IMR-90 (cell line): ENCODE data around the gene NPEPL1. TPM values are rescaled to one million over a fixed set of nuclear protein-coding genes. Genes with fewer than 3 reads are reported as not detected.

Source experiments
- ATAC-seq: fragments of 200-7000 bp; cut with Tn5 transposase; 2 replicates; pipeline ENCODE4 v1.9.1; 2020; ENCODE audit warnings: low read depth, mild to moderate bottlenecking, moderate library complexity
- BruUV-seq: library from RNA; stranded (reverse); fragments of 400-500 nt; replicated peaks from 2 replicates; lab custom pipeline; 2021; lab: Mats Ljungman, UMichigan
- CTCF ChIA-PET: fragments of 300-600 bp; formaldehyde crosslinking; extraction: SDS; loops from one replicate; lab custom pipeline; 2021; ENCODE audit warnings: antibody characterized with exemption; lab: Yijun Ruan, JAX
- POLR2A ChIA-PET: fragments of 300-600 bp; sonication (Branson Sonifier 250); formaldehyde crosslinking; loops from one replicate; lab custom pipeline; 2022; ENCODE audit warnings: antibody characterized with exemption; ENCODE audit not compliant: unreplicated experiment; lab: Charles Lee
- DNase-seq: peaks from one replicate; pipeline ENCODE4 v3.0.0; 2013
- H2AFZ ChIP-seq: replicated peaks from 2 replicates; pipeline ENCODE3; 2013; ENCODE audit warnings: low read length, mild to moderate bottlenecking; ENCODE audit not compliant: poor library complexity
- H2AK5ac ChIP-seq: 2 replicates; pipeline ENCODE4 v1.6.1; 2013; ENCODE audit warnings: low read depth, low read length, inconsistent platforms
- H2AK9ac ChIP-seq: replicated peaks from 2 replicates; pipeline ENCODE3; 2013; ENCODE audit warnings: mild to moderate bottlenecking, low read depth, low read length, moderate library complexity; ENCODE audit not compliant: poor library complexity
- H2BK120ac ChIP-seq: 2 replicates; pipeline ENCODE4 v1.6.1; 2013; ENCODE audit warnings: low read depth, low read length, inconsistent platforms
- H2BK15ac ChIP-seq: 3 replicates; pipeline ENCODE4 v1.6.1; 2013; ENCODE audit warnings: low read depth, low read length, inconsistent platforms
- H2BK20ac ChIP-seq: 2 replicates; pipeline ENCODE4 v1.6.1; 2013; ENCODE audit warnings: low read depth, mild to moderate bottlenecking, inconsistent platforms, low read length, moderate library complexity
- H2BK5ac ChIP-seq: 2 replicates; pipeline ENCODE4 v1.6.1; 2013; ENCODE audit warnings: mild to moderate bottlenecking, low read depth, low read length, inconsistent platforms; ENCODE audit not compliant: poor library complexity, severe bottlenecking
- H3K14ac ChIP-seq: replicated peaks from 2 replicates; pipeline ENCODE4 v1.6.1; 2013; ENCODE audit warnings: low read depth, low read length, inconsistent platforms
- H3K18ac ChIP-seq: 2 replicates; pipeline ENCODE4 v1.6.1; 2013; ENCODE audit warnings: low read depth, low read length, control low read depth
- H3K23ac ChIP-seq: 2 replicates; pipeline ENCODE4 v1.6.1; 2013; ENCODE audit warnings: low read depth, low read length, inconsistent platforms
- H3K27ac ChIP-seq: 2 replicates; pipeline ENCODE4 v1.5.1; 2013; ENCODE audit warnings: mild to moderate bottlenecking, control low read depth, low read length; ENCODE audit not compliant: insufficient read depth
- H3K27me3 ChIP-seq: 2 replicates; pipeline ENCODE4 v1.6.1; 2013; ENCODE audit warnings: low read length; ENCODE audit not compliant: control insufficient read depth, insufficient read depth
- H3K36me3 ChIP-seq: 2 replicates; pipeline ENCODE4 v1.6.1; 2013; ENCODE audit warnings: low read length, mixed read lengths; ENCODE audit not compliant: control insufficient read depth, insufficient read depth
- H3K4ac ChIP-seq: 2 replicates; pipeline ENCODE4 v1.6.1; 2013; ENCODE audit warnings: low read depth, low read length, inconsistent platforms
- H3K4me1 ChIP-seq: 2 replicates; pipeline ENCODE4 v1.6.1; 2013; ENCODE audit warnings: low read length, mixed read lengths; ENCODE audit not compliant: control insufficient read depth, insufficient read depth
- H3K4me2 ChIP-seq: 2 replicates; pipeline ENCODE4 v1.6.1; 2013; ENCODE audit warnings: low read depth, mild to moderate bottlenecking, control low read depth, low read length, moderate library complexity
- H3K4me3 ChIP-seq: 2 replicates; pipeline ENCODE4 v1.5.1; 2013; ENCODE audit warnings: low read depth, mild to moderate bottlenecking, control low read depth, low read length, moderate library complexity; ENCODE audit not compliant: insufficient read depth
- H3K56ac ChIP-seq: 2 replicates; pipeline ENCODE4 v1.6.1; 2013; ENCODE audit warnings: low read length, inconsistent platforms; ENCODE audit not compliant: insufficient read depth; ENCODE audit errors: extremely low read depth
- H3K79me1 ChIP-seq, 2 experiments: 2 replicates each; pipeline ENCODE4 v1.6.1; 2013; ENCODE audit warnings: low read length in 2 of 2, inconsistent platforms in 1 of 2, low read depth in 1 of 2
- H3K9ac ChIP-seq: 2 replicates; pipeline ENCODE4 v1.6.1; 2013; ENCODE audit warnings: low read depth, low read length, control low read depth
- H3K9me1 ChIP-seq: 2 replicates; pipeline ENCODE4 v1.6.1; 2013; ENCODE audit warnings: low read length, inconsistent platforms; ENCODE audit not compliant: insufficient read depth
- H3K9me3 ChIP-seq: 2 replicates; pipeline ENCODE4 v1.6.1; 2013; ENCODE audit warnings: low read length; ENCODE audit not compliant: control insufficient read depth, insufficient read depth
- H4K20me1 ChIP-seq: 2 replicates; pipeline ENCODE4 v1.6.1; 2013; ENCODE audit warnings: low read length, inconsistent platforms; ENCODE audit not compliant: insufficient read depth
- H4K5ac ChIP-seq: 2 replicates; pipeline ENCODE4 v1.6.1; 2013; ENCODE audit warnings: mild to moderate bottlenecking, low read depth, low read length, control low read depth
- H4K8ac ChIP-seq, 2 experiments: 2 replicates each; pipeline ENCODE4 v1.6.1; 2013; ENCODE audit warnings: low read depth in 2 of 2, low read length in 2 of 2, control low read depth in 1 of 2, inconsistent platforms in 1 of 2
- H4K91ac ChIP-seq: 2 replicates; pipeline ENCODE4 v1.6.1; 2013; ENCODE audit warnings: low read depth, low read length, inconsistent platforms; ENCODE audit not compliant: insufficient read depth
- CEBPB ChIP-seq: IDR thresholded peaks from 2 replicates; pipeline ENCODE4 v1.6.1; 2012; ENCODE audit warnings: low read depth, low read length, improper control_type of control experiment
- FOS ChIP-seq: fragments of 150-350 bp; IDR thresholded peaks from 2 replicates; pipeline ENCODE4 v1.6.1; 2016; ENCODE audit warnings: low read depth, low read length
- MAFK ChIP-seq: IDR thresholded peaks from 2 replicates; pipeline ENCODE4 v1.6.1; 2012; ENCODE audit warnings: low read depth, low read length, improper control_type of control experiment
- RFX5 ChIP-seq: IDR thresholded peaks from 2 replicates; pipeline ENCODE4 v1.8.0; 2012; ENCODE audit warnings: low read depth, mild to moderate bottlenecking, low read length, moderate library complexity
- WGBS, 2 experiments: methylation state at CpG; one replicate each; pipeline versions ENCODE4 v1.1.5 to v1.1.7; 2013; ENCODE audit warnings: missing lambda C conversion rate in 2 of 2; ENCODE audit not compliant: insufficient read length in 1 of 2; ENCODE audit errors: extremely low coverage in 2 of 2; 5-methylcytosine and 5-hydroxymethylcytosine counted together
- dilution Hi-C: fragments of 300-500 bp; cut with HindIII; formaldehyde crosslinking; loops from one replicate; pipeline ENCODE4 v1.14.3; 2018; ENCODE audit warnings: low sequenced_read_pairs; ENCODE audit not compliant: unreplicated experiment
- in situ Hi-C: fragments of 300-500 bp; cut with MboI; formaldehyde crosslinking; loops from 3 replicates; pipeline ENCODE4 v1.14.3; 2019; ENCODE audit warnings: low sequenced_read_pairs, inconsistent platforms, mixed read lengths
- intact Hi-C: fragments of 100-400 bp; cut with micrococcal nuclease; formaldehyde crosslinking; loops from 2 replicates; pipeline ENCODE4 v1.10.0; 2022
- polyA plus RNA-seq, 3 experiments: library from polyadenylated mRNA; depleted of rRNA; stranded (reverse); fragments of >200 nt; gene quantifications; 2 replicates each; pipeline ENCODE4 v1.2.3, GENCODE V29; 2012; ENCODE audit warnings: low replicate concordance in 1 of 3
- total RNA-seq: library from RNA; depleted of rRNA; stranded (reverse); fragments of >200 nt; gene quantifications from 2 replicates; pipeline ENCODE4 v1.2.3, GENCODE V29; 2012

NPEPL1 gene
- total and polyA plus RNA-seq, 2 of the 4 experiments (the other 2 are of a cell fraction), result 6.3 to 10.4 TPM

- no peak overlapping the region; the same call in 1 of the 2 replicates for H4K5ac ChIP-seq
- peak; percentile 78 for DNase-seq
- no peaks in the 10 kb centered on the region for H3K27me3 ChIP-seq
- no peaks in the 10 kb centered on the region for H3K79me1 ChIP-seq
- H3K9ac ChIP-seq, result no peak overlapping the region
- H2AFZ ChIP-seq, result peak overlapping the region; percentile 78
- no peaks in the 10 kb centered on the region for H4K20me1 ChIP-seq
- dilution Hi-C loops, result no loop called here
- TF ChIP-seq CEBPB (peak; percentile 36; the same call in 1 of the 2 replicates), RFX5 (peak; percentile 86), FOS (0 out of 2 replicates have a peak, but pooled peaks have one; percentile 17), MAFK (no peak)
- no peak overlapping the region for H3K4ac ChIP-seq
- intact Hi-C loops, result no loop called here
- no peak overlapping the region for H3K4me3 ChIP-seq
- no peak overlapping the region for H3K56ac ChIP-seq
- no peak overlapping the region for H4K91ac ChIP-seq
- H3K18ac ChIP-seq, result peak overlapping the region; percentile 4; the same call in 1 of the 2 replicates
- H3K4me1 ChIP-seq, result peaks cover 6% of the 10 kb centered on the region
- H2BK20ac ChIP-seq, result no peak overlapping the region
- in situ Hi-C loops, result no loop called here
- H3K14ac ChIP-seq, result no peak overlapping the region; the same call in 1 of the 2 replicates
- 67% methylated on average over 2 of the region's 11 CpGs; no CpG with 5 or more reads in 1 of the 2 experiments for WGBS, 2 experiments
- peak overlapping the region; percentile 27; the same call in 1 of the 2 replicates for H3K27ac ChIP-seq
- peak overlapping the region in 1 of 2 experiments; percentile 74; a peak in 2 of 4 replicates for H4K8ac ChIP-seq
- peak overlapping the region; percentile 71 for H2BK5ac ChIP-seq
- peak overlapping the region; percentile 29; the same call in 1 of the 2 replicates for H3K23ac ChIP-seq
- H3K9me1 ChIP-seq, result no peaks in the 10 kb centered on the region; the same call in none of the 2 replicates
- H3K9me3 ChIP-seq, result no peaks in the 10 kb centered on the region
- ATAC-seq, result peak; percentile 87
- peaks cover 42% of the 10 kb centered on the region for H3K36me3 ChIP-seq
- ChIA-PET CTCF (no interaction called here), POLR2A (no interaction called here)
- no peak overlapping the region for H2BK15ac ChIP-seq
- peak overlapping the region; percentile 8; the same call in 1 of the 2 replicates for H3K4me2 ChIP-seq
- H2AK5ac ChIP-seq, result 0 out of 2 replicates have a peak overlapping the region, but pooled peaks have one; percentile 18
- no peak overlapping the region for H2BK120ac ChIP-seq
- H2AK9ac ChIP-seq, result peak overlapping the region; percentile 84
- BruUV-seq, result no TSS peak
These were observed 7.7 kb downstream of the NPEPL1 start for GRCh38 chr20:58700121-58700821.
